ENCODE results near the gene HSPBAP1.

The HSPBAP1 gene

GRCh38 chr3:122795674-122796195 is 2.1 kb upstream of the HSPBAP1 start:
- Mint-ChIP-seq H3K9me3 (no peaks in the 10 kb centered on the region), H3K4me3 (peak overlapping the region; percentile 62), H3K27ac (no peak overlapping the region), H3K36me3 (ENCODE audit: low read depth) (peaks cover 9% of the 10 kb centered on the region), H3K27me3 (ENCODE audit: low read depth) (no peaks in the 10 kb centered on the region), H3K4me1 (ENCODE audit: low read depth) (peaks cover 28% of the 10 kb centered on the region)

DNA sequence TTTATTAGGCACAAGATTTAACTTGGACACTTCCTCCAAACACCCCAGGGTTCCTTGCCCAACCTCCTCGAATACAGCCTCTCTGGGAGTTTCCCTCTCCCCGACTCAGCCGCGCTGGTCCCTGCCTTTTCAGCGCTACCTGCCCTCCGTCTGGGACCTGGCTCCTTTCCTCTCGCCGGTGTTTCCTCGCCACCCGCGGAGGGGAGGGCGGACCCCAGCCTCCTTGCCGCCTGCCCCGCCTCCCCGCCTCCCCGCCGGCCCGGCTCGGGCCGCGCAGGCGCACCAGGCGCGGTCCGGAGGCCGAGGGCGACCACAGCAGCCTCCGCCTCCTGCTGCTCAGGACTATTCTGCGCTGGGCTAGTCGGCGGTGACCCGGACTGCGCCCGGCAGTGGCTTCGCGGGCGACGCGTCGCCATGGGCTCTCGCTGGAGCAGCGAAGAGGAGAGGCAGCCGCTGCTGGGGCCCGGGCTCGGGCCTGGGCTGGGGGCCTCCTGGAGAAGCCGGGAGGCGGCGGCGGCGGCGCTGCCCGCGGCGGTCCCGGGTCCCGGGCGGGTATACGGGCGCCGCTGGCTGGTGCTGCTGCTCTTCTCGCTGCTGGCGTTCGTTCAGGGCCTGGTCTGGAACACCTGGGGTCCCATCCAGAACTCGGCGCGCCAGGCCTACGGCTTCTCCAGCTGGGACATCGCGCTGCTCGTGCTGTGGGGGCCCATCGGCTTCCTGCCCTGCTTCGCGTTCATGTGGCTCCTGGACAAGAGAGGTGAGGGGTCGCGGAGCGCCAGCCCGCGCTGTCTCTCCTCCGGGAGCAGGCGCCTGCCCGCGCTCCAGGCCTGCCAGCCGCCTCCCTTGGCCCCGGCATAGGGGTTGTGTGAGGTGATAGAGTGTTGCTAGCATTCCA is 1.4 kb upstream of the HSPBAP1 start, which contains the start of gene SLC49A4:
Gene SLC49A4 (plus strand): TSS at position 291 of the 895 bp plus-strand sequence. CDS start 124 bp downstream, at position 415.
- no peaks in the 10 kb centered on the region for H3K9me3 Mint-ChIP-seq

DNA sequence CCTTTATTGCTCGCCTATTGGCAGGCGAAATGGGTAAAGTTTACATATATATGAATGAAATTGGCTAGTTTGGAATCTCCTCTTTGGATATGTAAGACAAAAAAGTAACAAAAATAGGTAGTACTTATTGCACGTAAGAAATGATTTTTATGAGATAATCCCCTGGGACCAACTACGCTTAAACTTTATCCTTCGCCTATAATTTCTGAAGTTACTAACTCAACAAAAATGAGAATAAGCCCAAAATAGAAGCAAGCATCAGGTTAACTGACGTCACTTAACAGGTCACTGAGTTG is 800 bp upstream of the HSPBAP1 start:
- H3K4me1 Mint-ChIP-seq (ENCODE audit: low read depth) = peaks cover 28% of the 10 kb centered on the region
- H3K27ac Mint-ChIP-seq = peak overlapping the region; percentile 73
- H3K9me3 Mint-ChIP-seq = no peaks in the 10 kb centered on the region
- H3K36me3 Mint-ChIP-seq (ENCODE audit: low read depth) = peaks cover 9% of the 10 kb centered on the region
- H3K27me3 Mint-ChIP-seq (ENCODE audit: low read depth) = no peaks in the 10 kb centered on the region
- peak overlapping the region; percentile 83 for H3K4me3 Mint-ChIP-seq

More for the DNA sequence above, 1.4 kb upstream of the HSPBAP1 start, which contains the start of gene SLC49A4:
- H3K27me3 Mint-ChIP-seq (ENCODE audit: low read depth) = no peaks in the 10 kb centered on the region
- H3K27ac Mint-ChIP-seq = peak within 1 kb of the TSS; percentile 73
- H3K4me3 Mint-ChIP-seq = peak within 1 kb of the TSS; percentile 83
- H3K36me3 Mint-ChIP-seq (ENCODE audit: low read depth) = peaks cover 9% of the 10 kb centered on the region
- peaks cover 28% of the 10 kb centered on the region for H3K4me1 Mint-ChIP-seq (ENCODE audit: low read depth)

- no peaks in the 10 kb centered on the region for H3K9me3 Mint-ChIP-seq
- no peaks in the 10 kb centered on the region for H3K27me3 Mint-ChIP-seq (ENCODE audit: low read depth)
- peaks cover 19% of the 10 kb centered on the region for H3K4me1 Mint-ChIP-seq (ENCODE audit: low read depth)
- H3K4me3 Mint-ChIP-seq = no peak overlapping the region
- H3K36me3 Mint-ChIP-seq (ENCODE audit: low read depth) = no peaks in the 10 kb centered on the region
- no peak overlapping the region for H3K27ac Mint-ChIP-seq
These were observed 3.9 kb downstream of the HSPBAP1 start for GRCh38 chr3:122789585-122790273.

- no peak overlapping the region for H3K4me3 Mint-ChIP-seq
- H3K27ac Mint-ChIP-seq = no peak overlapping the region
- H3K4me1 Mint-ChIP-seq (ENCODE audit: low read depth) = peaks cover 7% of the 10 kb centered on the region
- H3K27me3 Mint-ChIP-seq (ENCODE audit: low read depth) = no peaks in the 10 kb centered on the region
- H3K9me3 Mint-ChIP-seq = no peaks in the 10 kb centered on the region
- no peaks in the 10 kb centered on the region for H3K36me3 Mint-ChIP-seq (ENCODE audit: low read depth)
These were observed 5.8 kb downstream of the HSPBAP1 start for GRCh38 chr3:122787872-122788271.

- peaks cover 4% of the 10 kb centered on the region for H3K4me1 Mint-ChIP-seq (ENCODE audit: low read depth)
- no peaks in the 10 kb centered on the region for H3K27me3 Mint-ChIP-seq (ENCODE audit: low read depth)
- H3K36me3 Mint-ChIP-seq (ENCODE audit: low read depth) = no peaks in the 10 kb centered on the region
- no peak overlapping the region for H3K4me3 Mint-ChIP-seq
- no peak overlapping the region for H3K27ac Mint-ChIP-seq
- no peaks in the 10 kb centered on the region for H3K9me3 Mint-ChIP-seq
These were observed 7.6 kb downstream of the HSPBAP1 start for GRCh38 chr3:122786066-122786465.

DNA sequence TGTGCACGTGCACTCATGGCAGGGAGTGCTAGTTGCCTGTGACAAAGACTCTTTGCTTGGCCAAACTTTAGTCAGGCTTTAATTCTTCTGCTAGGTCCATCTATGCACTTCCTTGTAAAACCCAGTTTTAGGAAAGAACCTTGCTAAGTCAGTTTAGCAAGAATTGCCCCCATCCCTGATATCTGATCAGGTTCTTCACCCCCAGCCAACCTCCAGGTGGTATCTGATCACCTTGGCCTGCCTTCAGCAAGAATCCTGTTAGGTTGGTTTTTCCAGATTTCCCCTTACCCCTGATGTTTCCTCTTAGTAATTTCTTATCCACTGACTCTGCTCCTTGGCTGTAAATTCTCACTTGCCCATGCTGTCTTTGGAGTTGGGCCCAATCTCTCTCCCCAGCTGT is 8.4 kb downstream of the HSPBAP1 start:
- Mint-ChIP-seq H3K27me3 (ENCODE audit: low read depth) (no peaks in the 10 kb centered on the region), H3K36me3 (ENCODE audit: low read depth) (no peaks in the 10 kb centered on the region), H3K4me1 (ENCODE audit: low read depth) (peaks cover 4% of the 10 kb centered on the region), H3K4me3 (no peak overlapping the region), H3K9me3 (no peaks in the 10 kb centered on the region), H3K27ac (no peak overlapping the region)

DNA sequence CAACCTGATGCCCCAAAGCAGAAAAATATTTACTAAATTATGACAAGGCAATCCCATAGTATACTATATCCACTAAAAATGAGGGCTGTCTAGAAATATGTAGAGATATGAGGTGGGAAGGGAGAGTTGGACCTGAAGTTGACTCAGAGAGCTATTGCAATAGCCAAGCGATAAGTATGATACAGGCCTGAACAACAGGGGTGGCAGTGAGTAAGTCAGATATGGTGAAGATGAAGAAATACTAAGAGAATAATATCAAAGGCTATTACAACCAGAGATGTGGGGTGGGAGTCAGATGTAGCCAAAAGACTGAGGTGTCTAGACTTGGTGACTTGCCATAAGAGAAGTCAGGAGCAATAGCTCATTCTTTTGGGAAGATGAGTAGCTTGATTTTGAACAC is 9.2 kb downstream of the HSPBAP1 start:
- H3K9me3 Mint-ChIP-seq = no peaks in the 10 kb centered on the region
- H3K4me3 Mint-ChIP-seq = no peak overlapping the region
- peaks cover 4% of the 10 kb centered on the region for H3K4me1 Mint-ChIP-seq (ENCODE audit: low read depth)
- H3K27ac Mint-ChIP-seq = no peak overlapping the region
- no peaks in the 10 kb centered on the region for H3K36me3 Mint-ChIP-seq (ENCODE audit: low read depth)
- no peaks in the 10 kb centered on the region for H3K27me3 Mint-ChIP-seq (ENCODE audit: low read depth)

DNA sequence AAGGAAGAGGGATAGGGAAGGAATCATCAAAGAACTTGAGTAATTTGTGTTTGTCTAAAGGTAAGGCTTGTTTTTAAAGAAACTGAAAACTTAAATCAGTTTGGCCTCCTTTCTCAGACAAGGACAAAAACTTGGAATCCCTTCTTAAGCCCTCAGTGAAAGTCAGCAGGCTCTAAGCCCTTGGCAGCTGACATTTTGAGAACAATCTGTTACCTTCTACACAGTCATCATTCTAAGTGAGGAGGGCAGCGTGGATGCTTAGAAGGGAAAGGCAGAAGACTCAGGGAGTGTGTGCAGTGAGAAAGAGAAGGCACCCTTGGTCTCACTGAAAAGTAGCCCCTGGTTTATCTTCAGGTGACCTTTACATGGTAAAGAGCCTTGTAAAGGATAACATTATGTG is 10.8 kb downstream of the HSPBAP1 start:
- no peak overlapping the region for H3K27ac Mint-ChIP-seq
- peaks cover 3% of the 10 kb centered on the region for H3K4me1 Mint-ChIP-seq (ENCODE audit: low read depth)
- H3K9me3 Mint-ChIP-seq = no peaks in the 10 kb centered on the region
- H3K36me3 Mint-ChIP-seq (ENCODE audit: low read depth) = no peaks in the 10 kb centered on the region
- H3K27me3 Mint-ChIP-seq (ENCODE audit: low read depth) = no peaks in the 10 kb centered on the region
- H3K4me3 Mint-ChIP-seq = no peak overlapping the region

GRCh38 chr3:122777563-122777962 is 16.1 kb downstream of the HSPBAP1 start:
- no peaks in the 10 kb centered on the region for H3K36me3 Mint-ChIP-seq (ENCODE audit: low read depth)

DNA sequence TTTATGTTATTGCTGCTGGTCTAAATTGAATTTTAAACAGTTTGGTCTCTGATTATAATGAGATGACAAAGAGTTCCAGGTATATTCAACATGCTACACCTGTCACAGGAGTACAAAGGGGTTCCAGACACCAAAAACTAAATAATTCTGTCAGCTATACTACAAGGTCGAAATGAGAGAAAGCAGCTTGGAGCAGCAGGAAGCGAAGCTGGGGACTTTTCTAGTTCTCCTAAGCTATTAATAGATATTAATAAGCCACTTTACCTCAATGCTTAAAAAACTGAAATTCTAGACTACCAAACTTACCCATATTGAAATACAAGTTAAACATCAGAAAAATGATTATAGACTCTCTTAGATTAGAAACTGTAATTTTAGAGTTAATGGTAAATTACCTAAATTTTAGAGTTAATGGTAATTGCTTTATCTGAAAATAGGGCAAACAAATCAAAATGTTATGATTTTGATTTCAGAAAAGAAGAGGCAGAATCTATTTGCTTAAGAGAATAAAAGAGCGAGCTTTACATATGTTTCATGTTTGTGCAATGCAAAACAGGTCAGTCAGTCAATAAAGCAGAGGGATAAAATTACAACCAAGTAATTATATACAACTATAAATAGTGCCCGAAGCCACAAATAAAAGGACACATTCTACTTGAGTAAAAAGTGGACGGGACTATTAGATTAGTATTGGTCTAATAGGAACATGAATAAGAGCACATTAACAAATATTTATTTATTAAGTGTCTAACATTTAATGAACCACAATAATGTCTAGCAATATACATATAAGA is 16.8 kb downstream of the HSPBAP1 start:
- Mint-ChIP-seq H3K36me3 (ENCODE audit: low read depth) (no peaks in the 10 kb centered on the region), H3K4me3 (no peak overlapping the region), H3K4me1 (ENCODE audit: low read depth) (no peaks in the 10 kb centered on the region), H3K9me3 (no peaks in the 10 kb centered on the region), H3K27ac (no peak overlapping the region), H3K27me3 (ENCODE audit: low read depth) (no peaks in the 10 kb centered on the region)

More at GRCh38 chr3:122777563-122777962, 16.1 kb downstream of the HSPBAP1 start:
- Mint-ChIP-seq H3K27me3 (ENCODE audit: low read depth) (no peaks in the 10 kb centered on the region), H3K9me3 (no peaks in the 10 kb centered on the region), H3K4me1 (ENCODE audit: low read depth) (no peaks in the 10 kb centered on the region), H3K27ac (no peak overlapping the region), H3K4me3 (no peak overlapping the region)

GRCh38 chr3:122774564-122774963 is 19.1 kb downstream of the HSPBAP1 start:
- no peaks in the 10 kb centered on the region for H3K4me1 Mint-ChIP-seq (ENCODE audit: low read depth)
- H3K27me3 Mint-ChIP-seq (ENCODE audit: low read depth) = no peaks in the 10 kb centered on the region
- H3K4me3 Mint-ChIP-seq = no peak overlapping the region
- H3K9me3 Mint-ChIP-seq = no peaks in the 10 kb centered on the region
- H3K36me3 Mint-ChIP-seq (ENCODE audit: low read depth) = peaks cover 2% of the 10 kb centered on the region
- no peak overlapping the region for H3K27ac Mint-ChIP-seq

- Mint-ChIP-seq H3K9me3 (no peaks in the 10 kb centered on the region), H3K27ac (no peak overlapping the region), H3K36me3 (ENCODE audit: low read depth) (peaks cover 2% of the 10 kb centered on the region), H3K4me3 (no peak overlapping the region), H3K4me1 (ENCODE audit: low read depth) (no peaks in the 10 kb centered on the region), H3K27me3 (ENCODE audit: low read depth) (no peaks in the 10 kb centered on the region)
These were observed 19.6 kb downstream of the HSPBAP1 start for GRCh38 chr3:122773944-122774509.

DNA sequence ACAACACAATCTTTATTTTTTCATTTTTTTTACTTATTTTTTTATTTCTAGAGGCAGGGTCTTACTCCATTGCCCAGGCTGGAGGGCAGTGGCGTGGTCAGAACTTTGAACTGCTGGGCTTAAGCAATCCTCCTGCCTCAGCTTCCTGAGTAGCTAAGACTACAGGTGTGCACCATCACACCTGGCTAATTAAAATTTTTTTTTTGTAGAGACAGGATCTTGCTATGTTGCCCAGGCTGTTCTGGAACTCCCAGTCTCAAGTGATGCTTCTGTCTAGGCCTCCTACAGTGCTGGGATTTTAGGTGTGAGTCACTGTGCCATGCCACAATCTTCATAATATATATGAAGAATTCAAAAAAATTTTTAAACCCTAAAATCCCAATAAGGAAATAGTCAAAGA is 20.8 kb downstream of the HSPBAP1 start:
- Mint-ChIP-seq H3K27me3 (ENCODE audit: low read depth) (no peaks in the 10 kb centered on the region), H3K27ac (no peak overlapping the region), H3K9me3 (no peaks in the 10 kb centered on the region), H3K36me3 (ENCODE audit: low read depth) (peaks cover 3% of the 10 kb centered on the region), H3K4me1 (ENCODE audit: low read depth) (no peaks in the 10 kb centered on the region), H3K4me3 (no peak overlapping the region)

All from T-helper 1 cell treated with Interleukin-12 subunit alpha and Interleukin-12 subunit beta and Interleukin-4 antibody, amounts not matched to agents 30 μg/mL and 1 μg/mL, for 36 hours (primary cell).